Muscle layer of duodenum (tissue), 2 donors: Measurements from ENCODE around the gene PSD2.

Experiments
- H3K27ac ChIP-seq: one replicate; pipeline ENCODE4 v1.7.0; 2013; ENCODE audit warnings: mild to moderate bottlenecking, low read length
- H3K27me3 ChIP-seq: one replicate; pipeline ENCODE4 v1.7.0; 2013; ENCODE audit warnings: low read depth, mild to moderate bottlenecking, control low read depth, low read length
- H3K36me3 ChIP-seq, 2 donors: one replicate each; pipeline ENCODE4 v1.7.0; 2013; ENCODE audit warnings: low read length in 2 of 2, control low read depth in 1 of 2, mild to moderate bottlenecking in 1 of 2; ENCODE audit not compliant: insufficient read depth in 2 of 2, control insufficient read depth in 1 of 2
- H3K4me1 ChIP-seq, 2 donors: one replicate each; pipeline ENCODE4 v1.7.0; 2013; ENCODE audit warnings: low read length in 2 of 2, mild to moderate bottlenecking in 2 of 2, control low read depth in 1 of 2, moderate library complexity in 1 of 2; ENCODE audit not compliant: insufficient read depth in 2 of 2, control insufficient read depth in 1 of 2
- H3K4me3 ChIP-seq, 2 donors: one replicate each; pipeline ENCODE4 v1.7.0; 2013; ENCODE audit warnings: low read length in 2 of 2, low read depth in 1 of 2, mild to moderate bottlenecking in 1 of 2
- H3K9me3 ChIP-seq, 2 donors: one replicate each; pipeline ENCODE4 v1.7.0; 2013; ENCODE audit warnings: low read length in 2 of 2, control low read depth in 1 of 2, mild to moderate bottlenecking in 1 of 2; ENCODE audit not compliant: control insufficient read depth in 1 of 2
- donor health status: healthy.

PSD2 gene

DNA sequence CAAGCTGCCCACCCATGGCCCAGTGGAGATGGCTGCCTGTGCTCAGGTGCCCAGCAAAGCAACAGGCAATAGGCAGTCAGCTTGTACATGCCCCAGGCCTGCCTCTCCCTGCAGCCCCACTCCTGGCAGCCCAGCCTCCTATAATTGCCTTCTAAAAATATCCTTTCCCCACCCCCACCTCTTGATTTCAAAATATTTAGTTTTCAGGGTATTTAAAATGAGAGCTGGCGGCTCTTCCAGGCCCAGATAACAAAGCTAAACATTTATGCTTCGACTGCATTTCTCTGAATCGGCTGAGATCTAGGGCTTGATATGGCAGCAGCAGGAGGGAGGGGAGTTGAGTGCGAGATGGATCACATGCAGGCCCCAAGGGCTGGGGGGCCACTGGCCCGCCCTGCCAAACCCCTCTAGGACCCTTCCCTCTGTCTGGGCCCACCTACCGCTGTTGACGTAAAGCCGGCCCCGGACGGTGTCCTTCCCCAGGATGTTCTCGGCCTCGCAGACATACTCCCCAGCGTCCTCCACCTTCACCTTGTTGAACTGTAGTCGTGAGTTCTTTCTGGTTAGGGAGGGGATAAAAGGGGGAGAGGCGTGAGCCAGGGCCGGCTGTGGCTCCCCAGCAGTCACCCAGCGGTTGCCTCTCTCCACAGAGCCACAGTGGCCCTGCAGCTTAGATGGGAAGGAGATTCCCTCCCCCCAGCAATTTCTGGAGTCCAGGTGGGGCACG lies 85.0 kb downstream of the PSD2 start:
- no peak overlapping the region for H3K27ac ChIP-seq
- no peaks in the 10 kb centered on the region for H3K9me3 ChIP-seq
- H3K4me3 ChIP-seq = no peak overlapping the region
- no peaks in the 10 kb centered on the region for H3K27me3 ChIP-seq
- H3K36me3 ChIP-seq = no peaks in the 10 kb centered on the region
- peaks cover 0 to 12% of the 10 kb centered on the region in 2 donors for H3K4me1 ChIP-seq

DNA sequence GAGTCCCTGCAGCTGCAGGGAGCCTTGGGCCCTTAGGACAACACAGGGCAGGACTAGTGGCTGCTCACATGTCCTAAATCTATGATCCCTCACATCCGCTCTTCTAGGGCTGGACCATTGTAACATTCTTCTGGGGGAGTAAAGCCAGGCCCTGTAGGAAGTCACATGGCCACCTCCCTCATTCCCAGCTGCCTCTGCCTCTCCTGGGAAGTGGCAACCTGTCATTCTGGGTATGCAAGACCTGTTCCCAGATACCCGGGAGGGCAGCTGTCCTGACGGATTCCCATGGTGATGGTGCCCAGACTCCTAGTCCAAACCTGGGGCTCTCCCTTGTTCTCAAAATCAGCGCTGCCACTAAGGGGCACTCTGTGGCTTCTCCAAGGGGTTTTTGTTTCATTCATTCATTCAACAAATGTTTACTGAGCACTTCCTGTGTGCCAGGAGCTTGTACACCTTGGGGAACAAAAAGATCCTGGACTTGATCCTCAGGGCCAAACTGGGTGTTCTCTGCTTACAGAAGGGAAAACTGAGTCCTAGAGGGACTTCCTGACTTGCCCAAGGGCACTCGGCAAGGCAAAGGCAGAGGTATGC lies 85.6 kb downstream of the PSD2 start:
- Histone ChIP-seq H3K9me3 (no peaks in the 10 kb centered on the region), H3K27me3 (no peaks in the 10 kb centered on the region), H3K36me3 (no peaks in the 10 kb centered on the region), H3K4me1 (peaks cover 0 to 12% of the 10 kb centered on the region in 2 donors), H3K27ac (no peak overlapping the region), H3K4me3 (no peak overlapping the region)

DNA sequence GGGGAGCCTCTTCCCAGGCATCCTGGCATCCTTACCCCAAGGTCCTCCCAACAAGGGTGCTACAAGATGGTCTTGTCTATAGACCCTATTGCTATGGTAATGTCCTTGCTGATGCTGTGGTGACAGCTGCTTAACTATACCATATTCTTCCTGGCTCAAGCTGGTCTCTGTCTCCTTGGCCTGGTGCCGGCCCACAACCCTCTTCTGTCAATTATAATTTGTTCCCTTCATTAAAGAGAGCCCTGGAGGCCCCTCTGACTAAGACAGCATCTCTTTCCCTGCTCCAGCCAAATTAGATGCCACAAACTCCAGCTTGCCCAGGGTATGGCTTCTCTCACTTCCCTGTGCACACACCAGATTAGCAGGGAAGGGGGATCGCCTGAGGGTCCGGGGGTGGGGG lies 86.7 kb downstream of the PSD2 start:
- Histone ChIP-seq H3K27ac (no peak overlapping the region), H3K4me1 (peaks cover 0 to 12% of the 10 kb centered on the region in 2 donors), H3K36me3 (peaks cover 0 to 5% of the 10 kb centered on the region in 2 donors), H3K27me3 (no peaks in the 10 kb centered on the region), H3K9me3 (no peaks in the 10 kb centered on the region), H3K4me3 (no peak overlapping the region)

DNA sequence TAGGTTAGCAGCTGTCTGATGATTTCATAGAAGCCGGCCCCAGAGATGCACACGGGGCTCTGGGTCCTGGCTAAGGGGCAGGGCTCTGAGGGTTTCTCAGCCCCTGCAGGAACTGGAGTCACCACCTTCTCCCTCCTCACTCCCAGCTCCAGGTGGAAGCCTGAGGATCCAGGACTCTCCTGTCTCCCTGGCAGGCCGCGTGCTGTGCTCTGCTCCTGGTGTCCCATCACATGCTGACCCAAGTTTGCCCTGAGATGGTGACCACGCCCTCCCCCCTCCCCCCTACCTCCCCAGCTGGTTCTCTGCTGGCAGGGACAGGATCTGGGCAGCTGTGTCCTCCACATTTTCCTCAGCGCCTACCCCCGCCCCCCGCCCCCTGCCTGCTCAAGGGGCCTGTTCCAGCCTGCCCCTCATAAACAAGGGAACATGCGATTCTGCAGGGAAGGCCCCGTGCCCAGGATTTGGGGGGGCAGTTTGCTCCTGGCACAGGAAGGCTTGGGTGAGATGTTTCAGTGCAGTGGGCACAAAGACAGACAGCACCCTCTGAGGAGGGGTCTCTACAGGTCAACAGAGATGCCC lies 87.4 kb downstream of the PSD2 start:
- Histone ChIP-seq H3K9me3 (no peaks in the 10 kb centered on the region), H3K4me1 (peaks cover 0 to 12% of the 10 kb centered on the region in 2 donors), H3K36me3 (peaks cover 0 to 5% of the 10 kb centered on the region in 2 donors), H3K27me3 (no peaks in the 10 kb centered on the region), H3K4me3 (no peak overlapping the region), H3K27ac (no peak overlapping the region)

DNA sequence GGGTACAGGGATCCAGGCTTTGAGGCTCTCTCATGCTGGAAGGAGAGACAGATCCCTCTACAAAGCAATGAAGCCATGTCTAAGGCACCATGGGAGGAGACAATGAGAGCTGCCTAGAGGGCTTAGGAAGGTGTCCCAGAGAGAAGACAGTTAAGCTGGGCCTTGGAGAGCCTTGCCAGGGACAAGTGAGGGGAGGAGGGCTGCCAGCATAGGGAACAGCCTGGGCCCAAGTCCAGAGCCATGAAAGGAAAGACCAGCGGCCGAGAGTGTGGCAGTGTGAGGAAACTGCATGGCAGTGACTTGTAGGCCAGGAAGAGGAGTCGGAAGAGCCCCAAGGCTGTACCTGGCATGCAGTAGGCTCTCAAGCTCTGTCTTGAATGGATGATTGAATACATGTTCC lies 88.5 kb downstream of the PSD2 start:
- no peaks in the 10 kb centered on the region for H3K9me3 ChIP-seq
- no peak overlapping the region for H3K27ac ChIP-seq

DNA sequence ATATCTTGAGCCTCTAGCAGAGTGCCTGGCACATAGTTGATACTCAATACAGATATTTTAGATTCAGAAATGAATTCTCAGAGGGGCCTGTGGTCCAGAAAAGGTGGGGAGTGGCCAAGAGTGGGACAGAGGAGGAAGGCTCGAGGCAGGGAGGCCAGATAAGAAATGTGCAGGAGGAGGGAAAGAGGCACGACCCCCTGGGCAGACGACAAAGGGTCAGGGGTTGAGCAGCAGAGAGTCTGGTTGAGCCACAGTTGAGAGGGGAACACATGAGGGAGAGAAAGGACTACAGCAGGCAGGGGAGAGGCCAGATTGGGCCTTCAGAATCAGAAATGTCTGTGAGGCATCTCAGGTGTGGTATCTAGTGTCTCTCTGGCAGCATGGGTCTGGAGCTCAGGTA lies 89.1 kb downstream of the PSD2 start:
- no peak overlapping the region for H3K27ac ChIP-seq
- no peaks in the 10 kb centered on the region for H3K9me3 ChIP-seq
- no peaks in the 10 kb centered on the region for H3K27me3 ChIP-seq
- peaks cover 0 to 5% of the 10 kb centered on the region in 2 donors for H3K36me3 ChIP-seq
- H3K4me1 ChIP-seq = peaks cover 0 to 12% of the 10 kb centered on the region in 2 donors
- no peak overlapping the region for H3K4me3 ChIP-seq

More for the DNA sequence above, 88.5 kb downstream of the PSD2 start:
- peaks cover 0 to 12% of the 10 kb centered on the region in 2 donors for H3K4me1 ChIP-seq
- no peak overlapping the region for H3K4me3 ChIP-seq
- H3K27me3 ChIP-seq = no peaks in the 10 kb centered on the region
- H3K36me3 ChIP-seq = peaks cover 0 to 5% of the 10 kb centered on the region in 2 donors

DNA sequence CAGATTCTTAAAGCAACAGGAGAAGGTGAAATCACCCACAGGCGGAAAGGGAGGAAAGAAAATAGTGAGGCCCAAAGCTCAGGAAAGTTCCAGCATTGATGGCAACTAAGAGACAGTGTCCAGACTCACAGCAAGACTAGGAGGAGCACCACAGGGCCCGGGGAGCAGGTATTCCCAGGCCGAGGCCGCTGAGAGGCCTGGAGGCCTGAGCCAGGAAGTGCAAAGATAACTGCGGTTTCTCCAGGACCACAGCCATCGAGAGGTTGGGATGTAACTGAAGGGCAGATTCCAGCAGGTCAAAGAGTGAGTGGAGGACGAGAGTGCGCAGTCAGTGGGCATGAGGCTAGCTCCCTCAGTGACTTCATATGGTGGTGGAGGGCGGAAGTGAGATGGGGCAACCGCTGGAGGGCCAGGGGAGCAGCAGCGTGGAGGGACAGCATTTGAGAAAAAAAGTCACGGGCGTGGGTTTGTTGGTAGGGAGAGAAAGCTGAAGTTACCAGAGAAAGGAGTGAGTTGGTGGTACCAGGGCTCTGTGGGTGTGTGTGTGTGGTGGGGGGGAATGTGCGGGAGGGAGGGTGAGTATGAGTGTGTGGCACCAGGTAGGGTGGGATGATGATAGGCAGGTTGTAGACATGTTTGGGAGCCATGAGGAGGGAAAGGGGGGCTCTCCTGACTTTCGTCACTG lies 89.7 kb downstream of the PSD2 start:
- Histone ChIP-seq H3K9me3 (no peaks in the 10 kb centered on the region), H3K4me1 (peaks cover 0 to 8% of the 10 kb centered on the region in 2 donors), H3K27me3 (no peaks in the 10 kb centered on the region), H3K36me3 (peaks cover 0 to 5% of the 10 kb centered on the region in 2 donors), H3K27ac (no peak overlapping the region), H3K4me3 (no peak overlapping the region)

DNA sequence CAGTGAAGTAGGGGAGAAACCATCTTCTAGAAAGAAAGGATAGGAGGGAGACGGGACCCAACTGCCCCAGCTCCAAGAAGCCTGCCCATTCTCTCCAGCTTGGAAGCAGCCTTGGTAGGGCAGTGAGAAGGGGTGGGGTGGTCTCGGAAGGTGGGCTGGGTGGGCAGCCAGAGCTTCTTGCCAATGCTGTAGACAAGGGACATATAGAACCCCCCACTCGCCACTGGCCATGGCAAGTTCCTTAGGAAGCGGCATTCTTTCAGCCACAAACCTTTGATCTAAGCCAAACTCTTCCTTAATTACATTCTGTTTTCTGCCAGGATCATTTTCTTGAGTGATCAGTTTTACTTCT lies 90.2 kb downstream of the PSD2 start:
- H3K4me3 ChIP-seq = no peak overlapping the region
- no peaks in the 10 kb centered on the region for H3K27me3 ChIP-seq
- H3K36me3 ChIP-seq = peaks cover 0 to 5% of the 10 kb centered on the region in 2 donors
- H3K9me3 ChIP-seq = no peaks in the 10 kb centered on the region
- H3K27ac ChIP-seq = no peak overlapping the region
- peaks cover 0 to 4% of the 10 kb centered on the region in 2 donors for H3K4me1 ChIP-seq

DNA sequence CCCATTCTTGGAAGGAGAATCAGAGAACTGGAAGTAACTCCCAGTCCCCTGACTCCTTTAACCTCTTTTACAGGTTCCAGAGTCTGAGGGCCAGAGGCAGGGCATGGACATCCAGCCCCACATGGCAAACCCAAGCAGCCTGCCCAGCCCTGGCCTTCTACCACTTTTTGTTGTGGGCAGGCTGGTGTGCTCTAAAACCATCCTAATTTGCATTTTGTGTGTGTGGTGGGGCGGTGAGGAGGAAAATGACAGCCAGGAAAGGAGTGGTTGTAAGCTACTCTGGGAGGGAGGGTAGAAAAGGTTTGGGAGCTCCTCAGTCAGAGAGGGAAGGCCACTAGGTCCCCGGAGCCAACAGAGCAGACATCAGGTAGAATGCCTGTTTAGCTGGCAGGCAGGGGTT lies 90.6 kb downstream of the PSD2 start:
- peaks cover 0 to under 1% of the 10 kb centered on the region in 2 donors for H3K4me1 ChIP-seq
- H3K27ac ChIP-seq = no peak overlapping the region
- no peaks in the 10 kb centered on the region for H3K27me3 ChIP-seq
- H3K4me3 ChIP-seq = no peak overlapping the region
- no peaks in the 10 kb centered on the region for H3K9me3 ChIP-seq
- H3K36me3 ChIP-seq = peaks cover 0 to 5% of the 10 kb centered on the region in 2 donors

DNA sequence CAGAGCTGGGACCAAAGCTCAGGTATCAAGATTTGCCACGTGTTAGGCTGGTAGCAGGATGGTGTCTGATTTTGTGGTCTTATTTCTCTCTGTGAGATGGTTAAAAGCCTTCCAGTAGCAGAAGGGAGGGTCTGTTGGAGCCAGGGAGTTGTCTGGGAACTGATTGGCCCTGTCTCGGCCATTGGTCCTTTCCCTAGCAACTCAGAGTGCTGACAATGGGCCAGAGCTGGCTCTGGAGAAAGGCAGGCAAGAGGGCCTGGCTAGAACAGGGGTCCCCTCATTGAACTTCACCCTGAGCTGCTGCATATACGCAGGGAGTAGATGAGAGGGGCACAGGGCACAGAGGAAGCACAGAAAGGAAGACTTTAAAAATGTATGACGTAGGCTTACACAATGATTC lies 92.8 kb downstream of the PSD2 start:
- H3K27me3 ChIP-seq = no peaks in the 10 kb centered on the region
- no peak overlapping the region for H3K4me3 ChIP-seq
- H3K36me3 ChIP-seq = peaks cover 0 to 5% of the 10 kb centered on the region in 2 donors
- no peaks in the 10 kb centered on the region for H3K9me3 ChIP-seq
- no peaks in the 10 kb centered on the region for H3K4me1 ChIP-seq
- H3K27ac ChIP-seq = no peak overlapping the region

DNA sequence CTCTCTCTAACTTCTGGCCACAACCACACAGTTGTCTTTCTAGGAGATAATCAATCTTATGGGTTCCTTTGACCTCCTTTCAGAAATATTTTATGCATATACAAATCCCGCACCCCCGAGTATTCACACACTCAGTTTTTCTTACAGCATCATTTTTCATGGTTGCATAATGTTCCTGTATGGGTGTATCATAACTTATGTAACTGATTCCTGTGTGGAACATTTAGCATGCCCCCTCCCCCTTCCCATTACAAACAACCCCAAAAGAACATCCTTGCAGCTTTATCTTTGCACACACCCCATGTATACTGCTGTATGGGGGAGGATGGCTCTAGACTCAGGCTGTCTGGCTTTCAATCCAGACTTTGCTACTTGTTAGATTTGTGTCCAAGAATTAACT lies 93.8 kb downstream of the PSD2 start:
- Histone ChIP-seq H3K27me3 (no peaks in the 10 kb centered on the region), H3K4me1 (peaks cover 0 to under 1% of the 10 kb centered on the region in 2 donors), H3K4me3 (no peak overlapping the region), H3K9me3 (no peaks in the 10 kb centered on the region), H3K27ac (no peak overlapping the region), H3K36me3 (peaks cover 0 to 5% of the 10 kb centered on the region in 2 donors)
